HepG2 (cell line): ENCODE measurements around the gene PPP6R2. TPM values are rescaled to one million over a fixed set of nuclear protein-coding genes. Genes with fewer than 3 reads are reported as not detected.
A peak's percentile ranks its signal among the peaks of the same experiment; 100 is the strongest.

Experiments used
- ATAC-seq: fragments of 200-7000 bp; cut with Tn5 transposase; 3 replicates; pipeline ENCODE4 v1.9.1; 2020; ENCODE audit warnings: mild to moderate bottlenecking, moderate library complexity
- BruUV-seq: library from RNA; stranded (reverse); fragments of 400-500 nt; replicated peaks from 2 replicates; lab custom pipeline; 2021; lab: Mats Ljungman, UMichigan
- CTCF ChIA-PET: fragments of 300-600 bp; formaldehyde crosslinking; extraction: SDS; loops from one replicate; lab custom pipeline; 2021; ENCODE audit warnings: low total read pairs, inconsistent platforms, low intra/inter-chr PET ratio; lab: Yijun Ruan, JAX
- POLR2A ChIA-PET: fragments of 350-600 bp; sonication (Branson Sonifier 250); formaldehyde crosslinking; loops from one replicate; lab custom pipeline; 2020; ENCODE audit warnings: antibody characterized with exemption, inconsistent platforms; lab: Yijun Ruan, JAX
- DNase-seq: peaks from one replicate; pipeline ENCODE4 v3.0.0-alpha.2; 2015; ENCODE audit warnings: low spot score
- FAIRE-seq: peaks from 3 replicates; lab custom pipeline; 2011; peaks lifted over from hg19 to GRCh38; lab: Jason Lieb, UNC
- H2AFZ ChIP-seq: one replicate; pipeline ENCODE4 v1.6.1; 2011; ENCODE audit warnings: low read length, inconsistent platforms
- H3K27ac ChIP-seq: fragments of 300-600 bp; 3 replicates; pipeline ENCODE4 v1.8.0; 2011; ENCODE audit warnings: mixed run types, mild to moderate bottlenecking, mixed read lengths, low read length, inconsistent platforms; ENCODE audit not compliant: insufficient read depth; ENCODE audit errors: extremely low read length
- H3K27me3 ChIP-seq, 2 experiments: fragments of 200-600 bp in 1 of 2; 2 replicates in 1 of 2; 3 replicates in 1 of 2; pipeline versions ENCODE4 v1.6.0 to v1.8.0; 2011; ENCODE audit warnings: low read length in 2 of 2, mild to moderate bottlenecking in 2 of 2, moderate library complexity in 2 of 2, inconsistent platforms in 1 of 2; ENCODE audit not compliant: insufficient read depth in 2 of 2, control insufficient read depth in 1 of 2
- H3K36me3 ChIP-seq, 2 experiments: fragments of 200-600 bp in 1 of 2; replicated peaks in 1 of 2; 2 replicates in 1 of 2; 3 replicates in 1 of 2; pipeline versions ENCODE4 v1.5.1 to v1.8.0; 2011; ENCODE audit warnings: low read length in 2 of 2, inconsistent platforms in 1 of 2; ENCODE audit not compliant: insufficient read depth in 2 of 2, control insufficient read depth in 1 of 2
- H3K4me1 ChIP-seq: 2 replicates; pipeline ENCODE4 v1.5.1; 2012; ENCODE audit warnings: low read length, inconsistent platforms; ENCODE audit not compliant: insufficient read depth
- H3K4me2 ChIP-seq: 2 replicates; pipeline ENCODE4 v1.6.0; 2011; ENCODE audit warnings: low read depth, low read length, inconsistent platforms
- H3K4me3 ChIP-seq, 3 experiments: fragments of 200-600 bp in 1 of 3; sonication (generic), shearing (Covaris generic) in 1 of 3; replicated peaks in 1 of 3; 2 replicates each; pipeline ENCODE4 v1.5.1; 2011 to 2016; ENCODE audit warnings: low read length in 3 of 3, inconsistent platforms in 2 of 3, low read depth in 2 of 3, mild to moderate bottlenecking in 2 of 3, control low read depth in 1 of 3, mixed read lengths in 1 of 3; ENCODE audit not compliant: insufficient read depth in 1 of 3
- H3K79me2 ChIP-seq: one replicate; pipeline ENCODE4 v1.6.1; 2011; ENCODE audit warnings: low read length, inconsistent platforms; ENCODE audit not compliant: insufficient read depth
- H3K9ac ChIP-seq: 2 replicates; pipeline ENCODE4 v1.6.0; 2011; ENCODE audit warnings: mild to moderate bottlenecking, low read depth, low read length, inconsistent platforms; ENCODE audit not compliant: insufficient read depth
- H3K9me3 ChIP-seq: 2 replicates; pipeline ENCODE4 v1.5.1; 2012; ENCODE audit warnings: mild to moderate bottlenecking, low read length
- H4K20me1 ChIP-seq: 2 replicates; pipeline ENCODE4 v1.6.0; 2011; ENCODE audit warnings: inconsistent platforms, mild to moderate bottlenecking, low read length, moderate library complexity; ENCODE audit not compliant: insufficient read depth
- CBX2 ChIP-seq, 2 experiments: fragments of 200-600 bp in 1 of 2; sonication (generic); formaldehyde crosslinking in 1 of 2; IDR thresholded peaks; 2 replicates each; pipeline versions ENCODE4 v1.7.0 to v1.8.1; 2018 to 2022; ENCODE audit warnings: low read depth in 2 of 2, low read length in 1 of 2, mild to moderate bottlenecking in 1 of 2, missing genetic modification reagents in 1 of 2
- TCF12 ChIP-seq, 2 experiments: fragments of 450-650 bp in 1 of 2; sonication (generic) in 1 of 2; formaldehyde crosslinking in 1 of 2; IDR thresholded peaks; 2 replicates each; pipeline versions ENCODE4 v1.6.1 to v1.8.0; 2017 to 2022; ENCODE audit warnings: antibody characterized with exemption in 1 of 2, mild to moderate bottlenecking in 1 of 2, missing genetic modification reagents in 1 of 2, moderate library complexity in 1 of 2
- ZBTB46 ChIP-seq: sonication (generic); formaldehyde crosslinking; IDR thresholded peaks from 2 replicates; pipeline ENCODE4 v1.4.0; 2020; ENCODE audit warnings: mild to moderate bottlenecking, missing genetic modification reagents, borderline replicate concordance
- ZFP91 ChIP-seq: sonication (generic); formaldehyde crosslinking; IDR thresholded peaks from 2 replicates; pipeline ENCODE4 v1.9.0; 2022; ENCODE audit warnings: missing genetic modification reagents, mild to moderate bottlenecking, borderline replicate concordance
- ZNF407 ChIP-seq: sonication (generic); formaldehyde crosslinking; IDR thresholded peaks from one replicate; pipeline ENCODE4 v1.5.1; 2020; ENCODE audit warnings: mild to moderate bottlenecking, missing genetic modification reagents; ENCODE audit errors: not compliant biosample characterization
- ZNF564 ChIP-seq: sonication (generic); formaldehyde crosslinking; IDR thresholded peaks from 2 replicates; pipeline ENCODE4 v1.8.1; 2023; ENCODE audit warnings: mild to moderate bottlenecking, missing genetic modification reagents
- ZNF777 ChIP-seq: sonication (generic); formaldehyde crosslinking; IDR thresholded peaks from 2 replicates; pipeline ENCODE4 v1.4.0; 2020; ENCODE audit warnings: missing genetic modification reagents
- WGBS: methylation state at CpG from one replicate; pipeline ENCODE4 v1.1.6; 2017; ENCODE audit warnings: low lambda C conversion rate; 5-methylcytosine and 5-hydroxymethylcytosine counted together
- in situ Hi-C: cut with HindIII; loops from 2 replicates; pipeline ENCODE4 v1.10.0; 2017; ENCODE audit warnings: low pct_unique_long_range_greater_than_20kb; ENCODE audit not compliant: extremely low pct_ligation_motif_present
- intact Hi-C: fragments of 100-400 bp; cut with micrococcal nuclease; formaldehyde crosslinking; loops from one replicate; pipeline ENCODE4 v1.10.0; 2022; ENCODE audit not compliant: unreplicated experiment
- polyA plus RNA-seq, 8 experiments: library from polyadenylated mRNA; depleted of rRNA in 3 of 8; stranded (reverse) in 7 of 8; unstranded in 1 of 8; fragments of >200 nt; fragmentation: Illumina TruSeq in 4 of 8; extraction: Trizol in 4 of 8; gene quantifications; 2 replicates each; pipeline versions ENCODE4 v1.2.1 to v1.2.3, GENCODE V29; 2011 to 2016; ENCODE audit warnings: low read depth in 4 of 8, missing spikeins in 1 of 8, mixed read lengths in 1 of 8; ENCODE audit not compliant: insufficient read depth in 1 of 8
- total RNA-seq, 5 experiments: library from RNA; depleted of rRNA; stranded (reverse); fragments of >200 nt; fragmentation: Illumina TruSeq; extraction: Trizol; gene quantifications; 2 replicates each; pipeline ENCODE4 v1.2.3, GENCODE V29; 2016; ENCODE audit warnings: low read depth in 1 of 5

Gene PPP6R2
- total and polyA plus RNA-seq, 2 of the 13 experiments (the other 11 are each of a cell fraction or from before 2014, with no cell fraction given), result 55.0 to 102 TPM

- H3K4me3 ChIP-seq, result peak within 1 kb of the TSS; percentile 69 to 83 (median 81)
- FAIRE-seq (no peak), DNase-seq (peak; percentile 45), ATAC-seq (peak; percentile 81)
- TSS peak; percentile 90 for BruUV-seq
- no peaks in the 10 kb centered on the region for H3K9me3 ChIP-seq
- no peaks in the 10 kb centered on the region for H4K20me1 ChIP-seq
- intact Hi-C loops, result loop anchor here (1.0 to 5.0 kb wide), 2 partner anchors 35 to 51 kb away; no protein-coding TSS in a partner anchor
- POLR2A ChIA-PET, result interaction anchor here (1.3 to 6.3 kb wide), 8 partner anchors 14 to 198 kb away, joined by 3 to 38 read pairs (median 5); partner anchors contain the start of genes HDAC10, PLXNB2 and SCO2
- H3K4me2 ChIP-seq, result peak within 1 kb of the TSS; percentile 98
- no peak within 1 kb of the TSS for H2AFZ ChIP-seq
- H3K36me3 ChIP-seq, result no peaks in the 10 kb centered on the region
- H3K79me2 ChIP-seq, result no peaks in the 10 kb centered on the region
- H3K27me3 ChIP-seq, result no peaks in the 10 kb centered on the region; a peak in 1 of 5 replicates
- in situ Hi-C loops, result loop anchor here (5.0 kb wide), 1 partner anchor 50 kb away; no protein-coding TSS in a partner anchor
- CTCF ChIA-PET, result interaction anchor here (1.0 to 4.7 kb wide), 8 partner anchors 14 to 75 kb away, joined by 3 to 133 read pairs (median 7); partner anchors contain the start of gene PPP6R2
- 8% methylated on average over 12 of the region's 105 CpGs for WGBS
- peaks cover 65% of the 10 kb centered on the region for H3K4me1 ChIP-seq
- H3K27ac ChIP-seq, result peak within 1 kb of the TSS; percentile 77
- peak within 1 kb of the TSS; percentile 96 for H3K9ac ChIP-seq
- peak; percentile 87 for TF ChIP-seq ZNF407 (CRISPR knock-in tag)
- peak; percentile 88 for TF ChIP-seq ZNF777 (CRISPR knock-in tag)
- peak; percentile 45; the same call in 1 of the 2 replicates for TF ChIP-seq ZFP91 (CRISPR knock-in tag)
- no peak for TF ChIP-seq TCF12 (IDR thresholded peaks at IDR 0.05)
- peak; percentile 61 for TF ChIP-seq TCF12 (CRISPR knock-in tag; IDR thresholded peaks at IDR 0.05)
- TF ChIP-seq ZNF564, result peak; percentile 15; the same call in 1 of the 2 replicates
- no peak for TF ChIP-seq CBX2 (IDR thresholded peaks at IDR 0.05; ENCODE audit: low read depth, low read length)
- TF ChIP-seq CBX2 (CRISPR knock-in tag; IDR thresholded peaks at IDR 0.05; ENCODE audit: low read depth), result no peak
- TF ChIP-seq ZBTB46 (CRISPR knock-in tag), result 0 out of 2 replicates have a peak, but pooled peaks have one; percentile 34
Measured at GRCh38 chr22:50326956-50327710, 16.0 kb upstream of the PPP6R2 start, which contains the start of gene DENND6B. DENND6B (minus strand) TSS chr22:50327012; CDS start chr22:50326988, 24 bp downstream.
